ENCODE data around the gene CTU1. TPM values are rescaled to one million over a fixed set of nuclear protein-coding genes. Genes with fewer than 3 reads are reported as not detected.
A peak's percentile ranks its signal among the peaks of the same experiment; 100 is the strongest.

Gene CTU1
- total and polyA plus RNA-seq, 2 of the 4 experiments (the other 2 are of a cell fraction), result 2.0 to 3.3 TPM

DNA sequence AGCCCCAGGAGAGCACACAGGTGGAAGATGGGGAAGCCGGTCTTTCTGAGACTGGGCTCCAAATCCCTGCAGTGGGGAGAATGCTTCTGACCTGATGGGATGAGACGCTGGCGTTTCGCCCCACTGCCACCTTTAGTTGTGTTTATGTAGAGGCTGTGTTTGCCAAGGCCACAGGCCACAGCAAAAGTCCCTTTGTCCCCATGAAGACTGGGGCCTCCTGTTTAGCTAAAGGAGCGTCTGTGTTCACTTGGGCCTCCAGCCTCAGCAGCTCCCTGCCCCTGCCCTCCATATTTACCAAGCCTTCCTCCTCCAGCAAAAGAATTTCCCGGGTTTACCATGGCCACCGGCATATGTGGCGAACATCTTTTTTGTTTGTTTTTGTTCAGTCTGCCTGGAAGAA lies 15.1 kb downstream of the CTU1 start:
- no peak overlapping the region for H3K14ac ChIP-seq (replicated peaks; ENCODE audit: low read depth, low read length)
- POLR2A ChIA-PET (ENCODE audit: unreplicated experiment), result no interaction called here
- H3K18ac ChIP-seq (ENCODE audit: low read depth, low read length), result no peak overlapping the region
- WGBS, 2 experiments (ENCODE audit: extremely low coverage in 2 of 2, insufficient read length in 1 of 2), result no CpG with 5 or more reads among the region's 8 CpGs
- no peak for TF ChIP-seq FOS (IDR thresholded peaks at IDR 0.05; ENCODE audit: low read depth, low read length)
- TF ChIP-seq RAD21 (IDR thresholded peaks at IDR 0.05; ENCODE audit: low read length), result no peak
- TF ChIP-seq NFE2L2 (IDR thresholded peaks at IDR 0.05; ENCODE audit: low read depth, low read length), result no peak
- TF ChIP-seq CEBPB (IDR thresholded peaks at IDR 0.05; ENCODE audit: low read depth, low read length), result no peak
- no peak for TF ChIP-seq MAZ (IDR thresholded peaks at IDR 0.05; ENCODE audit: borderline replicate concordance, low read depth, low read length)
- no peak for TF ChIP-seq MAFK (IDR thresholded peaks at IDR 0.05; ENCODE audit: low read depth, low read length)
- no peak for TF ChIP-seq MXI1 (IDR thresholded peaks at IDR 0.05; ENCODE audit: borderline replicate concordance, low read depth, low read length)
- TF ChIP-seq SMC3 (IDR thresholded peaks at IDR 0.05; ENCODE audit: low read depth, low read length), result no peak
- TF ChIP-seq, protein P1, sequence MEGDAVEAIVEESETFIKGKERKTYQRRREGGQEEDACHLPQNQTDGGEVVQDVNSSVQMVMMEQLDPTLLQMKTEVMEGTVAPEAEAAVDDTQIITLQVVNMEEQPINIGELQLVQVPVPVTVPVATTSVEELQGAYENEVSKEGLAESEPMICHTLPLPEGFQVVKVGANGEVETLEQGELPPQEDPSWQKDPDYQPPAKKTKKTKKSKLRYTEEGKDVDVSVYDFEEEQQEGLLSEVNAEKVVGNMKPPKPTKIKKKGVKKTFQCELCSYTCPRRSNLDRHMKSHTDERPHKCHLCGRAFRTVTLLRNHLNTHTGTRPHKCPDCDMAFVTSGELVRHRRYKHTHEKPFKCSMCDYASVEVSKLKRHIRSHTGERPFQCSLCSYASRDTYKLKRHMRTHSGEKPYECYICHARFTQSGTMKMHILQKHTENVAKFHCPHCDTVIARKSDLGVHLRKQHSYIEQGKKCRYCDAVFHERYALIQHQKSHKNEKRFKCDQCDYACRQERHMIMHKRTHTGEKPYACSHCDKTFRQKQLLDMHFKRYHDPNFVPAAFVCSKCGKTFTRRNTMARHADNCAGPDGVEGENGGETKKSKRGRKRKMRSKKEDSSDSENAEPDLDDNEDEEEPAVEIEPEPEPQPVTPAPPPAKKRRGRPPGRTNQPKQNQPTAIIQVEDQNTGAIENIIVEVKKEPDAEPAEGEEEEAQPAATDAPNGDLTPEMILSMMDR (conservative IDR thresholded peaks at IDR 0.05; ENCODE audit: low read depth, low read length), result no peak
- no peak for TF ChIP-seq BHLHE40 (IDR thresholded peaks at IDR 0.05; ENCODE audit: low read depth, low read length)
- no peak overlapping the region for H2BK120ac ChIP-seq (ENCODE audit: low read depth, low read length)
- H3K36me3 ChIP-seq (ENCODE audit: control insufficient read depth, insufficient read depth, low read length), result peaks cover 4% of the 10 kb centered on the region
- H2BK20ac ChIP-seq (ENCODE audit: low read depth, low read length), result no peak overlapping the region
- no peak overlapping the region for H3K9ac ChIP-seq (ENCODE audit: low read depth, low read length)
- H3K4me2 ChIP-seq (ENCODE audit: low read depth, low read length), result no peak overlapping the region
- no peak overlapping the region for H2BK15ac ChIP-seq (ENCODE audit: low read depth, low read length)
- H3K9me1 ChIP-seq (ENCODE audit: insufficient read depth, low read length), result no peaks in the 10 kb centered on the region
- peaks cover 3% of the 10 kb centered on the region; the same call in 1 of the 2 replicates for H3K4me1 ChIP-seq (ENCODE audit: control insufficient read depth, insufficient read depth, low read length)
- no peak overlapping the region for H4K8ac ChIP-seq (ENCODE audit: low read depth in 2 of 2, low read length in 2 of 2)
- H3K9me3 ChIP-seq (ENCODE audit: control insufficient read depth, insufficient read depth, low read length), result no peaks in the 10 kb centered on the region
- H2BK5ac ChIP-seq (ENCODE audit: low read depth, low read length, poor library complexity, severe bottlenecking), result no peak overlapping the region
- dilution Hi-C loops (cut with HindIII; ENCODE audit: low sequenced_read_pairs, unreplicated experiment), result no loop called here
- in situ Hi-C loops (cut with MboI; ENCODE audit: low sequenced_read_pairs), result no loop called here
- H4K91ac ChIP-seq (ENCODE audit: insufficient read depth, low read depth, low read length), result no peak overlapping the region
- H3K79me1 ChIP-seq (ENCODE audit: low read depth in 1 of 2, low read length in 2 of 2), result peaks cover 0 to 10% of the 10 kb centered on the region in 2 experiments; a peak in 1 of 4 replicates
- no peak overlapping the region for H3K27ac ChIP-seq (ENCODE audit: insufficient read depth, low read length)
- DNase-seq (no peak), ATAC-seq (ENCODE audit: low read depth) (peak; percentile 9; the same call in 1 of the 2 replicates)
- H2AK9ac ChIP-seq (replicated peaks; ENCODE audit: low read depth, low read length, poor library complexity), result no peak overlapping the region
- H3K4ac ChIP-seq (ENCODE audit: low read depth, low read length), result no peak overlapping the region
- H3K4me3 ChIP-seq (ENCODE audit: insufficient read depth, low read depth, low read length), result no peak overlapping the region
- H4K20me1 ChIP-seq (ENCODE audit: insufficient read depth, low read length), result peaks cover 8% of the 10 kb centered on the region
- no peak overlapping the region for H2AK5ac ChIP-seq (ENCODE audit: low read depth, low read length)
- H4K5ac ChIP-seq (ENCODE audit: low read depth, low read length), result no peak overlapping the region
- H3K23ac ChIP-seq (ENCODE audit: low read depth, low read length), result no peak overlapping the region
- intact Hi-C loops (cut with micrococcal nuclease), result no loop called here
- H3K27me3 ChIP-seq (ENCODE audit: control insufficient read depth, insufficient read depth, low read length), result no peaks in the 10 kb centered on the region
- CTCF ChIA-PET, result no interaction called here
- H3K56ac ChIP-seq (ENCODE audit: extremely low read depth, insufficient read depth, low read length), result no peak overlapping the region
- H2AFZ ChIP-seq (replicated peaks; ENCODE audit: low read length, poor library complexity), result no peak overlapping the region
- BruUV-seq (replicated peaks), result no TSS peak

All from IMR-90 (cell line).